A204.1 (cell line): ENCODE measurements around the gene TRPM1.

Experiments
- FAIRE-seq: peaks from 2 replicates; lab custom pipeline; 2012; peaks lifted over from hg19 to GRCh38; lab: Jason Lieb, UNC

TRPM1 gene

DNA sequence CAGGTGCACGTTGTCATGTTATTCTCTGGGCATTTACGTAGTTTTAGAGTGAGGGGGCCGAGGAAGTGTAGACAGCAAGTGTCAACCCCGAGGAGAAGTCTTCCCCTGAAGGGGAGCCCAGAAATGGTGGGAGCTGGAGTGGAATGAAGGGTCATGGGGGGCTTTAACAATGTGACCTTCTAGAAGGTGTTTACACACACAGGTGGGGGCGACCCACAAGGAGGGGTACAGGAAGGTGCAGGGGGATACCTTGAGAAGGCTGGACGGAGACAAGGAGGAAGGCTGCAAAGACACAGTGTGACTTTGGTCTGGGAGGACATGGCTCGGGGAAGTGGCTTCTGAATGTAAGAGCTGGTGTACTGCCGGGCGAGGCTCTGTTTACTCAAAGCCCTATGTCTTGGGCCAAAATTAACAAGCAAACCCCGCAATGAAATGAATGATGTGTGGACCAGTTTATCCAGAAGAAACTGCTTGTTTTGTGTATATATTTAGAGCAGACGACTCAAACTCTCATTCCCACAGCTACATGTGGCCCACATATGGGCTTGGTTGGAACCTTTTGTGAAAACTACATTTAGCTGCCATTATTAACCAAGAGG is 18.7 kb downstream of the TRPM1 start:
- FAIRE-seq = no peak

DNA sequence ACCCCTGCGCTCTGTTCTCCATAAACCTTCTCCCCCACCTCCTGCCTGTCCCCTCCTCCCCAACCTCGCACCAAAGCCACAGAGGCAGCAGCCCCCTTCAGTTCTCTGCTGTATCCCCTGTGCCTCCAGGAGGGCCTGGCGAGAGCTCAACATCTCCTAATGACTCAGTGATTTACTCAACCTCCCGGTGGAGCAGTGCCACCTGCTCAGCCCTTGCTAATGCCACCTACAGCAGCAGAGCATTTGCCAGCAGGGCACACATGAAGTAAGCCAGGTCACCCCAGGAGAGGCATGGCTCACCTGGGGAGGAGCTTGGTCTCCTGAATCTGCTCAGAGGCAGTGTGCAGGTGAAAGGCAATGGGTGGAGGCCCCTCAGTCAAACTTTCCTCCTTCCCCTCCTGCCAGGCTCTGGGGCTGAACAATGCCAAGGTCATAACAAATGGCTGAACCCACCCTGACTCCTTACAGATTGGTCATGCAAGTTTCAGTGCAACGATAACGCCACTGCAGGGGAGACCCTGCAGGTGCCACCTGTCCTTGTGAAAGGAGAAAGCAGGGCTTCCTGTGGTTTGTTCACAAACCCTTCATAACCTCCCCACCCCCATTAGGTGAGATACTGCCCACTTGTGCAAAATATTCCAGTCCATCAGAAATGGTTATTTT is 19.8 kb downstream of the TRPM1 start:
- no peak for FAIRE-seq

DNA sequence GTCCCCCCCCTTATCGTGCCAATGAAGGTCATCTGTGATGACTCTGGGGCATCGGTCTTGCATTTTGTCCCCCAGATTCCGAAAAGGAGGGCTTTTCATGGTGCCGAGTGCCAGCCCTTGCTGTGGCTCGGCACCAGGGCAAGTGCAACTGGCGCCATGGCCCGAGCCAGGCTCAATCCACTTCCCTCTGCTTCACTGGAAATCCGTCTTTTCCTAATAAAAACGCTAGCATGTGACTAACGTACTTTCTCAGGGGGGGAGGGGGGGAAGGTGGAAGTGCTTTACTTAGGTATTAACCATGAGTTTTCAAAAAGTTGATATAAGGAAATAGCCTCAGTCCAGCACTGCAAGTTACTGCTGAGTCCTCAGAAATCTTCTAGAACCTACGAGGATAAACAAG is 20.5 kb downstream of the TRPM1 start:
- no peak for FAIRE-seq

DNA sequence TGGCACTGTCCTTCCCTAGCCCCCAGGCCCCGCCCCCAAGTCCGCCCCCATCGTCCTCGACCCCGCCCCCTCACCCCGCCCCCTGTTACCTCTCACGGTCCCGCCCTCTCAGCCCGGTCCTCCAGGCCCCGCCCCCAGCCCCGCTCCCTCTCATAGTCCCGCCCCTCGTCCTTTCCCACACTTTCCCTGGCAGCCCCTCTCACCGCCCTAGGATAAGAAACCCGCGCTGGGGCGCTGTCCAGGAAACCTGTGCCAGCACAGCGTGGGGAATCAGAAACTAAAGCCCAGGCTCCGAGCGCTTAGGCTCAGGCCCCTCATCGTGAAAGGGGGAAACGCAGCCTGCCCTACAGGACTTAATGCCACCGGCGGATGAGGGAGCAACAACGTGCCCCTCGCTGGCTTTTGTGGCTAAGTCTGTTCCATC is 20.9 kb downstream of the TRPM1 start:
- FAIRE-seq = no peak

DNA sequence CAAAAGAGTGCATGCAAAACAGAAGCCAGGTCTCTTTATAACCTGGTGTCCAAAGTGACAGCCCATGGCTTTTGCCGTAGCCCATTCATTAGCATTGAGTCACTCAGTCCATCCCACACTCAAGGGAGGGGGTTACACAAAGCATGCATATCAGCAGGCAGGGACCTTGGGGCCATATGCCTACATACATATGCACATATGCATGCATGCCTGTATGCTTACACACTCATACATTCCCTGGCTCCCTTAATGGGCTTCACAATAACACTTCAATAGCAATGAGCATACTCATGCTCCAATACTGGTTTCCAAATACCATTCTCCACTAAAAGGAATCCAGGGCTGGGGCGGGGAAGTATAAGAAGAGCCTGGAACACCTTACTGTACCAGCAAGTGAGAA is 22.0 kb downstream of the TRPM1 start:
- FAIRE-seq = no peak

DNA sequence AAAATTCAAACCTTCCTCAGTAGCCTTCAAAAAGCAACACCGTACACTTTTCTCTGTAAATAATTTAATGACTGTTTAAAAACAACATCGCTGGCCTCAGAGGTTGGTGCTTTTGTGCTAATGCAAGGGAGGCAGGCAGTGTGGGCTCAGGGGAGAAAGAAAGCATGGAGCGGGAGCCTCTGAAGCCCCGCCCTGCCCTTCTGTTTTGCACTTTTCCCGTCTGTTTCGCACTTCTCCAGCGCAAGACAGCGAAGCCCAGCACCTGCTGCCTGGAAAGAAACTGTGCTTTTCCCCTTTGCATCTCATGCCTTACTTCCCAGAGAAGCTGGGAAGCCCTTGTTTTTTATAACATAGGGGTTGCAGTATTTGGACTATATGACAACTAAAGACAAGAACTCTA is 23.1 kb downstream of the TRPM1 start:
- no peak for FAIRE-seq

DNA sequence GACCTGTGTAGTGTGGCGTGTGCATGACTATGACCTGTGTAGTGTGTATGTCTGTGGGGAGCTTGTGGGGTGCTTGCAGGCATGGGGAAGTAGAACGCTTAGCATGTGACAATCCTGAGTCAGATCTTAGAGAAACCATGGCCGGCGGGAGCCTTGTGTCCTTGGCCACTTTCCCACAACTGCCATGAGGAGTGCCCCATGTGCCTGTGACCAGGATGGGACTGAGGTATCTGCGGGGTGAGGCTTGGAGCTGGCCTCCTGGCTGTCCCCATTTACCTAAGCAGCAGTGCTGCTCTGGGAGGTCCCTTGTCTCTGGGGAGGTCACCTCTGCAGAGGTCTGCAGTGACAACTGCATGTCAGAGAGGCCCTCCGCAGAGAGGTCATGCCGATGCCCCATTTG is 23.6 kb downstream of the TRPM1 start:
- no peak for FAIRE-seq

DNA sequence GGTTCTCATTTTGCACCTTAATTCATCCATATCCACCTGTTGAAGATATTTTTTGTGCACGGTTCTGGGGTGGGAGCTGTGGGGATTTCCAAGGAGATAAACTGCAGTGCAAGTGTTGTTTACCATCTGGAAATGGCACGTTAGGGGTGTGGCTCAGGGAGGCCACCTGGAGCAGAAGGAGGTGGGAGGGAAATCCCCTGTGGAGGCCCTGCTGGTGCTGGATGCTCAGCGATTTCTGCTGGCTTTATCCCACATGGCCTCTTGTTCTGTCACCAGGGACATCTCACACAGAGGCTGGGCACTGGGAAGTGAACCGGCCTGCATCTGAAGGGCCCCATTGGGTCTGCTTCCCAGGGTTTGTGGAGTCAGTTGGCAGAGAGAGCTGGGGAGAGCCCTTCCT is 24.3 kb downstream of the TRPM1 start:
- no peak for FAIRE-seq

DNA sequence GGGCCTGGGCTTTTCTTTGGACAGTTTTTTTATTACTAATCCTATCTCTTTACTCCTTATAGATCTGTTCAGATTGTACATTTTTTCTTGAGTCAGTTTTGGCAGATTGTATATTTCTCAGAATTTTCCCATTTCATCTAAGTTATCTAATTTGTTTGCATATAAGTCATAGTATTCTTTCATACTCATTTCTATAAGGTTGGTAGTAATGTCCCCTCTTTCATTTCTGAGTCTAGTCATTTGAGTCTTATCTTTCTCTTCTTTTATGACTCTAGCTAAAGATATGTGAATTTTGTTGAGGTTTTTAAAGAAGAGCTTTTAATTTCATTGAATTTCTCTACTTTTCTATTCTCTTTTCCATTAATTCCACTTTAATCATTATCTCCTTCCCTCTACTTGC is 27.2 kb downstream of the TRPM1 start:
- no peak for FAIRE-seq

DNA sequence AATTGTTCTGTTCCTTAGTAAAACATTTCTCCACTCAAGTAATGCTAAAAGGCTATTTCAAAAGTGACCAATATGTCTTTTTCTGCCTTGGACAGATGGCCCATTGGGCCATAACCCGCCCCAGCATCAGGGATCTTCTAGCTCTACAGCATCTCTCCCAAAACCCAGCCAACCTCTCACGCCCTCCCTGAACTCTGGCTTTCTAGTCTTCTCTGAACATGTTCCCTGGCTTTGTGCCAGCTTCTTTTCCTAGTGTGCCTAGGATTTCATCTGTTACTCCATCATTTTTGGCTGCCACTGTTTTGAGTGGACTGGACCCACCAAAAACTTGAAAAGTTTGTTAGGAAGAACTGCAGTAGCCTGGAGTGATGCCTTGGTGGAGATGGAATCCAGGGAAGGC is 30.7 kb downstream of the TRPM1 start:
- FAIRE-seq = no peak

DNA sequence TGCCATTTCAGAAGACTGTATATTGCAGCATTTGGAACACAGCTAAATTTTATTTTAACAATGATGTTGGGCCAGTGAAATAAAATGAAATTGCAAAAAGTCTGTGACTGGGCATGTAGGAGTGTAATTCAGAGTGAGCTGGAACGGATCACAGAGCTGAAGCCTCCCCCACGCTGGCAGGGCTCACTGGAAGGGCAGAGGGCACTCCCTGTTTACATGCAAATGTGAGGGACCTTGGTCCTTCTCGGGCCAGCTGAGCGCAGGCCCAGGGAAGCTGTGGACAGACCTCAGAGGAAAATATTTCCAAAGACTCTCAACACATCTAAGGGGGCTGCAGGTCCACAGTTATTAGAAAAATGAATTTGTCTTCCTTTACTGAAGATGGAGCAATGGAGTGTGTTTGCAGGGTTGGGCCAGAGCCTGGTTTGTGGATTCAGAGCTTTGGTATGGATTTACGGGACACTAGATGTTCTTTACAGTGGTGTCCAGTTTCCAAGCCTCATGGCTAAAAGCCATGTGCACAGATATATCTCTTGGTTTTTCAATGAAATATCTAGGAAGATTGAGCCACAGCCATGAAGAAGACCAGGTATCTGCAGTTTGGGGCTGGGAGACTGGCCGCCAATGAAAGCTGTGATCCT is 32.0 kb downstream of the TRPM1 start:
- FAIRE-seq = no peak

DNA sequence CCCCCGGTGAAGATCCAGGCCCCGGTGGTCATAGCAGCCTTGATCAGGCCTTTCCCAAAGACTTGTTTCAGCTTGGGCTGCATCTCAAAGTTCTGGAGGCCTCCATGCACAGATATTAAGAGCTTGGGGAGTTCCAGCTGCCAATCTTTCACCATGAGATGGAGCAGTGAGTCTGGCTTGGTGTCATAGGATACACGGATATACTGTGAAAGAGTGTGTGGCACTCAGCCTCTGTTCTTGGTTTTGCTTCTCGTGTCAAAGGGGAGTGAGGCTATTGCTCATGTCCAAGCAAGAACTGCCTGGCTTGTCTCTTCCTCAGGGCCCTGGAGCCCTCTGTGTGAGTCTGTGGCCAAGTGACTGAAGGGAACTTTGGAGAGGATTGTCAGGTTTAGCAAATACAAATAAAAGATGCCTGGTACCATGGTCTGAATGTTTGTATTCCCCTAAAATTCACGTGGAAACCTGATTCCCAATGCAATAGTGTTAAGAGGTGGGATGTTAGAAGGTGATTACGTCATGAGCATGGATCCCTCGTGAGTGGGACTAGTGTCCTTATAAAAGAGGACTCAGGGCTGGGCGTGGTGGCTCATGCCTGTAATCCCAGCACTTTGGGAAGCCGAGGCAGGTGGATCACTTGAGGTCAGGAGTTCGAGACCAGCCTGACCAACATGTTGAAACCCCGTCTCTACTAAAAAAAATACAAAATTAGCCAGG is 33.5 kb downstream of the TRPM1 start:
- no peak for FAIRE-seq

DNA sequence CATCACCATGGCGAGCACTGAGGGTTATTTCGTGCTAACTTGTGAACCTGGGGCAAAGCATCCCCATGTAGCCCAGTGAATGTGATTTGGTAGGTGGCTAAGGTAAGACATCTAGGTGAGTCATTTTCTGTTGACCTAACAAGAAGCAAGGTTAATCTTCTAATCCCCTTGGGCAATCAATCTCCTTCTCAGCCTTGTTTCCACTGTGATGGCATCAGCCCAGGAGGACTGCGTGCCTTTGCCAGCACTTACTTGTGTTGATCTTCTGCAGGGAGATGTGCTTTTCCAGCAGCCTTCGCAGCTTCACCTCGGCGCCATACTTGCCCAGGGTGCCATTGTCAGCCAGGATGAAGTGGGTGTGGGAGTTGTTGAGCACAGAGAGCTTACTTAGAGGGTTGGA is 35.7 kb downstream of the TRPM1 start:
- FAIRE-seq = no peak

DNA sequence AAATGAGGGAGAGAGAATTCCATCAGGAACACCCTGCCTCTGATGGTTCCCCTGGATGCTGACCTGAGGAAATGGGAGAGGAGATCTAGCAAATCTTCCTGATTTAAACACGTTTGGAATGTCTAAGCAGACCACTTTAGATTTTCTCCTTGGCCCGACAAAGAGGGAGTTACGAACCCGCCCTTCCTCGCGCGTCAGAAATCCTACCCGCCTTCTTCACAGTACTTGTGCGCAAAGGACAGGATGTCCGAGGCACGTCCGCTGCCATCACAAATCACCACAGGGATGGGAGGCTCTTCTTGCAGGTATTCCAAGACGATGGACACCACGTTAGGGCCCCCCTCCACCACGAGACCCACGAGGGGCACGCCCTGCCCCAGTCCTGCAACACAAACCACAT is 38.6 kb downstream of the TRPM1 start:
- no peak for FAIRE-seq

DNA sequence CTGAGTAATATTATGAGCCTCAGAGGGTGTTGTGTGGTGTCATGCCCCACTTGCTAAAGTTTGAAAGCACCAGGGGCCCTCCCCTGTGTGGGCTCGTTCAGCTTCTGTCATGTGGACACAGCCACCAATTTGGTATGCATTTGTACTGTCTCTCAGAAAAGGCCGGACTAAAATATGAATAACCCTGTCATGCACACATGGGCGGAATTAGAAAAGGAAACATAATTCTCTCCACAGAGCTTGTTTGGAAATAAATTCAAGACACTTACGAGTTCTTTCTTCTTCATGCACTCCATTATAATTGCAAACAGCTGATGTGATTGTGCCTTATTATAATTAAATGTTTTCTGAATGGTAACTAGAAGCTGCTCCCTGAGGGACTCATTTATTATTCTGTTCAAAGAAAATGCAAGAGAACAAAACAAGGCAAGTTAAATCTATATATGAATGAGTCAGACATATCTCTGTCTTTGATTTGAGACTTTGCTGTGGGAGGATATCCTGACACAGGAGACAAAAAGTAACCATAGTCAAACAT is 39.1 kb downstream of the TRPM1 start:
- no peak for FAIRE-seq

DNA sequence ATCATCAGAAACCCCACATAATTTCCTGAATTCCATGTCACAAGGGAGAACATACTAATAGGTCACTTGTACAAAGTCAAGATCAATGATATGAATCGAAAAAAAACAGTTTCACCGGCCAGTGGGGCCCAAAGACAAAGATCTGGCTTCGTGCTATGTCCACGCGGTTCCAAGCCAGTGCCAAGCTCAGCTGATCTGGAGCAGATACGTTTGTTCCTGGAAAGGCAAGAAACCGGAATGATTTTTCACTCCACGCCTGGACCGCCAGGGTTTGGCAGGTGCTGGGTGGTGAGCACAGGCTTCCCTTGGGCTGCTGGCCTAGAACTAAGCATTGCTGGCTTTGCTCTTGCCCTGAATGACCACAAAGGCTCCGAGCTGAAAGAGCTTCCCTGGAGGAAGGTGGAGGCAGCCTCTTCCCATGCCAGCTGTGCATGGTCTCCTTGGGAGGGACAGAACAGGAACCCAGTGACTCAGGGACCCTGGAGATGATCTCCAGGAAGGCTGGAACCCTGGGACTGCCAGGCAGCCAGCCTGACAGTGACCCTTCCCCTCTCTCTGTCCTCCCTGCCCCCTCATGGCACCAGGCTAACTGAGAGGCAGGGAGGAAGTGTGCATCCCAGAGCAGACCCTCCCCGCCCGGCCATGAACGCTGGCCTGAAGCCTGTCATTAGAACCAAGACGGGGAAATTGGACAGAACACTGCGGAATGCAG is 40.9 kb downstream of the TRPM1 start:
- no peak for FAIRE-seq

DNA sequence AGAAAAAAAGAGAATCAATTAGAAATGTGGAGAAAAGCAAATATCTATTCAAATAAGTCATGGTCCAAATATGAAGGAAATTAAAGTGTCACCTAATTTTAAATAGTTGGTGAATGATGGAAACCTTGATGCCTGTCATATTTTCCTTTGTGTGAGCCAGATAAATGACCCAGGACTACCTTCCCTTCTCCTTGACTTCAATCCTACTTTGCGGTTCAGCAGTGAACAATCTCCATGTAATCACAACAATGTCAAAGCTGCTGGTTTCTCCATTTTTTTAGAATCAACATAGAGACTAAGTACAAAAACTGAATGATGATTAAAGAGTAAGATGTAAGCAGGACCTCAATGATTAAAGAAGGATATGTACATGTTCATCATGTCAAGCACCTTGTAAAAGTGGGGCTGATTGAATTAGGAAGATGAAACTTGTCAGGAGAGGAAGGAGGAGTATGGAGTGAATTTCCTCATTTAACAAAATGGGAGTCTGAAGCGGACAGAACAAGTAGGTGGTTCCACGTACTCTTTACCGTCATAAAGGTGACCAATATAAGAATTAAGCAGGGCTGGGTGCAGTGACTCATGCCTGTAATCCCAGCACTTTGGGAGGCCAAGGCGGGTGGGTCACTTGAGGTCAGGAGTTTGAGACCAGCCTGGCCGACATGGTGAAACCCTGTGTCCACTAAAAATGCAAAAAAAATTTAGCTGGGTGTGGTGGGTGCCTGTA is 43.1 kb downstream of the TRPM1 start:
- no peak for FAIRE-seq

DNA sequence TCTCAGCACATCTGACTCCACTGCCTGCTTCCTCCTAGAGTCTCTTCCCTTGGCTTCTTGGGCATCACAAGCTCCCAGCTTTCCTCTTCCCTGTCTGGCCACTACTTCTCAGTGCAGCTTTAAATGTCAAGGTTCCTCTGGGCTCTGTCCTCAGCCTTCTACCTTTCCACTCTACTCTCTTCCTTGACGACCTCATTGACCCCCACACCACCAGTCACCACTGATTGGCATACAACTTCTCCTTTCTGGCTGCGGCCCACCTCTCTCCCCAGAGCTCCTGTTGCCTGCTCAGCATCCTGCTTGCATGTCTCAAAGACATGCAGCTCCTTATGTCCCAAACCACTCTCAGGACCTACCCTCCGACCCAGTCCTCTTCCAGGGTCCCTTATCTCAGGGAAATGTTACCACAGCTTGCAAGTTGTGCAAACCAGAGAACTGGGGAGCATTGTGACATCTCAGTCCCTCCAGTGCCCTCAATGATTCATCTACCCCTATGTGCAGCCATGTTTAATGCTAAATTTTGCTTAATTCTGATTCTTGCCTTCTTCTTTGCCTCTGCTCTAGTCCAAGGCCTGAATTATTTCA is 49.9 kb downstream of the TRPM1 start:
- FAIRE-seq = no peak

DNA sequence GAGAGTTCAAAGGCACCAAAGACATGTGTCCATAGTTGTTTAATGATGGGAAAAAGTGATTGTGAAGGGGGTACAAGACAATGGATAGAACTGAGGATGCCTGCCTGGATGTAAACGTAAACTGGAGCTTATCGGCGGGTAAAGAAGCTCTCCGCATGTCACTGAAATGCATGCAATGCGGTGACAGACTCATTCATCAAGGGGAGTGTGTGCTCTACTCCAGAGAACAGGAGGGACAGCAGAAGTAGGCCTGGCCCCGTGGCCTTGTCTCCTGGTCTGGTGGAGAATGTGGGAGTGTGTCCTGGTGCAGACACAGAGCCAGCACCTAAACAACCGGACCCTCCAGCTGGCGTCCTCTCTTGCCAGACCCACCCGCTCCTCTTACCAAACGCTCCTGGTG is 50.6 kb downstream of the TRPM1 start:
- no peak for FAIRE-seq

DNA sequence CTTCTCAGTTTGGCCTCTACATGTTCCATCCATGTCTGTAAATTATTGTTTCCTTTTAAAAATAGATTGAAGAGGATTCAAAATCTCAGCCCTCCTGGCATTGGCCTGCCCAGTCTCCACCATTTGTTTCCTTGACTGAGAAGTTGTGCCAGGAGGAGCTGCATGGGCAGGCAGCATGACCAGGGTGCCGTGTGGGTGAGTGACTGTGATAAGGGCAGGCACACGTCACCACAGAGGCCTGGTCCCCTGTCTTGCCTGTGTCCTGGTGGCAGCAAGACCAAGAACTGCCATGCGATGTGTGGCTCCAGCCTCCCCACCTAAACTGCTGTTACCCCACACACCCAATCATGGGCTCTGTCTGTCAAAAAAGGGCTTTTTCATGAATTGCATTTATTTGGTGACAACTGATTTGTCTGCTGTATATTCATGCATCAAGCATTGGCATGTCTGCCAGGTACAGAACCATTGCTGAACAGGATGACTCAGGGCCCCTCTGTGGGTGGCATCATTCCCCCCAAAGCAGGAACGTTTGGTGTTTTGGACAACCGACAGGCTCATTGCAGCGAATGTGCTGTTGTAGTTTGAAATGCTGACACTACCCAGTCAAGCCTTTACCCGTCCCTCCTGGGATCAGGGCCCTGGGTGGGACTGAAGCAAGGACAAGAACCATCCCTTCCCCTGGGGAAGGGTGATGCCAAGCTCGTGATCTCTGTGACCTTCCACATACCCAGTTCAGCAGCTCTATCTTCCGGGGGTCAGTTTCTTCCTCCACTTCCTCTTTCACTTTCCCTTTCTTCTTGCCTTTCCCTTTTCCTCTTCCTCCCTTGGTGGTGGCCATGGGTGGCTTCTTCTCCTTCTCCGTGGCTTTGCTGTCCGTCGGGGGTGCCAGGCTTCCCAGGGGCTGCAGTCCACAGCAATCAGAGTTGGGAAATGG is 51.6 kb downstream of the TRPM1 start:
- no peak for FAIRE-seq
